Urinary bladder (tissue), 4 donors: ENCODE results near the gene SHC2. TPM values are rescaled to one million over a fixed set of nuclear protein-coding genes. Genes with fewer than 3 reads are reported as not detected.
"Not testable (repeated sequence)": the region's sequence is repeated elsewhere in the genome, so short reads cannot be mapped to it uniquely, and the experiment has no call there.

Source experiments
- DNase-seq: peaks from one replicate; pipeline ENCODE4 v3.0.0-alpha.2; 2015; ENCODE audit errors: extremely low spot score
- H3K27ac ChIP-seq: one replicate; pipeline ENCODE4 v1.5.1; 2013; ENCODE audit warnings: low read depth, mild to moderate bottlenecking, moderate library complexity
- H3K36me3 ChIP-seq: one replicate; pipeline ENCODE4 v1.6.1; 2013; ENCODE audit warnings: mild to moderate bottlenecking, moderate library complexity; ENCODE audit not compliant: insufficient read depth
- H3K4me1 ChIP-seq: one replicate; pipeline ENCODE4 v1.6.1; 2013; ENCODE audit warnings: mild to moderate bottlenecking, moderate library complexity; ENCODE audit not compliant: insufficient read depth
- H3K4me3 ChIP-seq: one replicate; pipeline ENCODE4 v1.5.1; 2013; ENCODE audit warnings: low read depth, low read length
- WGBS: extraction: QIAGEN DNeasy Blood & Tissue Kit; methylation state at CpG from one replicate; pipeline ENCODE4 v1.1.7; 2013; 5-methylcytosine and 5-hydroxymethylcytosine counted together
- polyA plus RNA-seq: library from polyadenylated mRNA; stranded (reverse); fragments of 200-250 nt; gene quantifications from one replicate; pipeline ENCODE4 v1.2.3, GENCODE V29; 2013
- total RNA-seq: library from RNA; depleted of rRNA; stranded (reverse); fragments of >200 nt; gene quantifications from one replicate; pipeline ENCODE4 v1.2.3, GENCODE V29; 2014
- donor health status: healthy with polysubstance abuse.
- donor health status: healthy.

SHC2 gene
- total and polyA plus RNA-seq, 2 donors, result 10.8 to 24.2 TPM

- H3K4me1 ChIP-seq, result no peaks in the 10 kb centered on the region
- no peaks in the 10 kb centered on the region for H3K36me3 ChIP-seq
- no peak overlapping the region for H3K27ac ChIP-seq
- WGBS, result 82% methylated on average over 27 of the region's 27 CpGs
- no peak overlapping the region for H3K4me3 ChIP-seq
- no peak for DNase-seq
These were observed 21.5 kb downstream of the SHC2 start for GRCh38 chr19:439167-439900.

GRCh38 chr19:438416-438958 lies 22.3 kb downstream of the SHC2 start:
- no peak overlapping the region for H3K4me3 ChIP-seq
- WGBS, result 70% methylated on average over 29 of the region's 29 CpGs
- H3K4me1 ChIP-seq, result no peaks in the 10 kb centered on the region
- H3K36me3 ChIP-seq, result no peaks in the 10 kb centered on the region
- no peak overlapping the region for H3K27ac ChIP-seq
- DNase-seq, result no peak

GRCh38 chr19:437041-437440 lies 23.8 kb downstream of the SHC2 start:
- 90% methylated on average over 22 of the region's 22 CpGs for WGBS
- H3K4me1 ChIP-seq, result no peaks in the 10 kb centered on the region
- no peak overlapping the region for H3K27ac ChIP-seq
- no peak overlapping the region for H3K4me3 ChIP-seq
- no peak for DNase-seq
- H3K36me3 ChIP-seq, result no peaks in the 10 kb centered on the region

- Histone ChIP-seq H3K27ac (no peak overlapping the region), H3K4me3 (no peak overlapping the region), H3K36me3 (no peaks in the 10 kb centered on the region), H3K4me1 (no peaks in the 10 kb centered on the region)
- WGBS, result 86% methylated on average over 29 of the region's 29 CpGs
- no peak for DNase-seq
These were observed 24.4 kb downstream of the SHC2 start for GRCh38 chr19:436413-436950.

GRCh38 chr19:435707-436412 lies 25.0 kb downstream of the SHC2 start:
- Histone ChIP-seq H3K4me3 (no peak overlapping the region), H3K36me3 (no peaks in the 10 kb centered on the region), H3K4me1 (no peaks in the 10 kb centered on the region), H3K27ac (no peak overlapping the region)
- DNase-seq, result no peak
- WGBS, result 79% methylated on average over 33 of the region's 33 CpGs

GRCh38 chr19:435056-435706 lies 25.7 kb downstream of the SHC2 start:
- Histone ChIP-seq H3K4me1 (no peaks in the 10 kb centered on the region), H3K4me3 (no peak overlapping the region), H3K36me3 (no peaks in the 10 kb centered on the region), H3K27ac (no peak overlapping the region)
- DNase-seq, result no peak
- WGBS, result 91% methylated on average over 26 of the region's 26 CpGs

- DNase-seq, result no peak
- Histone ChIP-seq H3K4me1 (no peaks in the 10 kb centered on the region), H3K4me3 (no peak overlapping the region), H3K36me3 (no peaks in the 10 kb centered on the region), H3K27ac (no peak overlapping the region)
- 89% methylated on average over 22 of the region's 22 CpGs for WGBS
These were observed 26.5 kb downstream of the SHC2 start for GRCh38 chr19:434152-434960.

GRCh38 chr19:430701-431100 lies 30.1 kb downstream of the SHC2 start:
- Histone ChIP-seq H3K27ac (no peak overlapping the region), H3K4me3 (no peak overlapping the region), H3K4me1 (no peaks in the 10 kb centered on the region), H3K36me3 (no peaks in the 10 kb centered on the region)
- no peak for DNase-seq
- 98% methylated on average over 10 of the region's 10 CpGs for WGBS

GRCh38 chr19:428149-428548 lies 32.7 kb downstream of the SHC2 start:
- Histone ChIP-seq H3K4me3 (no peak overlapping the region), H3K36me3 (no peaks in the 10 kb centered on the region), H3K27ac (no peak overlapping the region), H3K4me1 (no peaks in the 10 kb centered on the region)
- DNase-seq, result no peak
- WGBS, result 95% methylated on average over 15 of the region's 15 CpGs

GRCh38 chr19:427675-428074 lies 33.2 kb downstream of the SHC2 start:
- H3K4me3 ChIP-seq, result not testable (repeated sequence)

GRCh38 chr19:426725-427445 lies 33.9 kb downstream of the SHC2 start:
- no peak for DNase-seq
- H3K4me1 ChIP-seq, result no peaks in the 10 kb centered on the region
- WGBS, result 79% methylated on average over 48 of the region's 51 CpGs
- no peak overlapping the region for H3K4me3 ChIP-seq
- H3K36me3 ChIP-seq, result no peaks in the 10 kb centered on the region
- H3K27ac ChIP-seq, result no peak overlapping the region

More at GRCh38 chr19:427675-428074, 33.2 kb downstream of the SHC2 start:
- not testable (repeated sequence) for H3K36me3 ChIP-seq, H3K27ac ChIP-seq, DNase-seq, H3K4me1 ChIP-seq
- 74% methylated on average over 19 of the region's 19 CpGs for WGBS

- DNase-seq, result no peak
- 92% methylated on average over 26 of the region's 26 CpGs for WGBS
- Histone ChIP-seq H3K36me3 (no peaks in the 10 kb centered on the region), H3K4me3 (no peak overlapping the region), H3K27ac (no peak overlapping the region), H3K4me1 (no peaks in the 10 kb centered on the region)
These were observed 35.8 kb downstream of the SHC2 start for GRCh38 chr19:425056-425455.
